Hepatocyte (in vitro differentiated cells): Measurements from ENCODE around the gene ADAMTS3. TPM values are rescaled to one million over a fixed set of nuclear protein-coding genes. Genes with fewer than 3 reads are reported as not detected.

Experiments used
- DNase-seq: peaks from one replicate; pipeline ENCODE4 v3.0.0-alpha.2; 2016; ENCODE audit warnings: low spot score
- H2AFZ ChIP-seq: fragments of 200-600 bp; sonication (generic); 2 replicates; pipeline ENCODE4 v1.6.0; 2016; ENCODE audit warnings: antibody characterized with exemption, mild to moderate bottlenecking
- H3K27ac ChIP-seq: fragments of 200-600 bp; sonication (generic); 2 replicates; pipeline ENCODE4 v1.5.1; 2016; ENCODE audit warnings: mild to moderate bottlenecking
- H3K27me3 ChIP-seq: fragments of 200-600 bp; sonication (generic); 2 replicates; pipeline ENCODE4 v1.6.1; 2016
- H3K36me3 ChIP-seq: fragments of 200-600 bp; sonication (generic); replicated peaks from 2 replicates; pipeline ENCODE4 v1.5.1; 2016; ENCODE audit warnings: low read depth; ENCODE audit not compliant: insufficient read depth
- H3K4me1 ChIP-seq: fragments of 200-600 bp; sonication (generic); 2 replicates; pipeline ENCODE4 v1.5.1; 2016; ENCODE audit warnings: mild to moderate bottlenecking, moderate library complexity; ENCODE audit not compliant: insufficient read depth
- H3K4me2 ChIP-seq: fragments of 200-600 bp; sonication (generic); 2 replicates; pipeline ENCODE4 v1.6.0; 2016
- H3K4me3 ChIP-seq: fragments of 200-600 bp; sonication (generic); 2 replicates; pipeline ENCODE4 v1.5.1; 2016; ENCODE audit warnings: mild to moderate bottlenecking
- H3K79me2 ChIP-seq: fragments of 200-600 bp; sonication (generic); 2 replicates; pipeline ENCODE4 v1.6.0; 2017; ENCODE audit warnings: mild to moderate bottlenecking
- H3K9me2 ChIP-seq: fragments of 200-600 bp; sonication (generic); replicated peaks from 2 replicates; pipeline ENCODE4 v1.6.0; 2017; ENCODE audit warnings: mild to moderate bottlenecking; ENCODE audit not compliant: insufficient read depth
- H3K9me3 ChIP-seq: fragments of 200-600 bp; sonication (generic); 2 replicates; pipeline ENCODE4 v1.5.1; 2016; ENCODE audit warnings: low read depth, mild to moderate bottlenecking
- H4K20me1 ChIP-seq: fragments of 200-600 bp; sonication (generic); 2 replicates; pipeline ENCODE4 v1.6.0; 2016; ENCODE audit warnings: mild to moderate bottlenecking; ENCODE audit not compliant: insufficient read depth, poor library complexity, severe bottlenecking
- CTCF ChIP-seq: fragments of 200-600 bp; sonication (generic); IDR thresholded peaks from 2 replicates; pipeline ENCODE4 v1.5.1; 2016; ENCODE audit warnings: antibody characterized with exemption, mild to moderate bottlenecking; ENCODE audit not compliant: poor library complexity
- EZH2 ChIP-seq: fragments of 200-600 bp; sonication (generic); IDR thresholded peaks from 2 replicates; pipeline ENCODE4 v1.6.1; 2016; ENCODE audit warnings: antibody characterized with exemption, mild to moderate bottlenecking, borderline replicate concordance
- EZH2phosphoT487 ChIP-seq: fragments of 200-600 bp; sonication (generic); IDR thresholded peaks from one replicate; pipeline ENCODE4 v1.6.1; 2018; ENCODE audit warnings: antibody characterized with exemption, mild to moderate bottlenecking, low read depth, moderate library complexity; ENCODE audit not compliant: unreplicated experiment, severe bottlenecking
- WGBS: methylation state at CpG from one replicate; pipeline ENCODE4 v1.1.6; 2016; ENCODE audit warnings: low lambda C conversion rate; ENCODE audit errors: missing lambda C conversion rate; 5-methylcytosine and 5-hydroxymethylcytosine counted together
- polyA plus RNA-seq: library from polyadenylated mRNA; unstranded; fragments of >200 nt; fragmentation: Nextera tagmentation; extraction: Ambion mirVana; gene quantifications from 2 replicates; pipeline ENCODE4 v1.2.1, GENCODE V29; 2016
- total RNA-seq: library from RNA; depleted of rRNA; stranded (reverse); fragments of >200 nt; gene quantifications from 2 replicates; pipeline ENCODE4 v1.2.3, GENCODE V29; 2014

ADAMTS3 gene
- total and polyA plus RNA-seq, 2 experiments from 2014 or later = 0.59 to 5.8 TPM

- no peak overlapping the region for H2AFZ ChIP-seq
- no peak for DNase-seq
- no peaks in the 10 kb centered on the region for H4K20me1 ChIP-seq
- H3K27me3 ChIP-seq = no peaks in the 10 kb centered on the region
- H3K4me2 ChIP-seq = no peak overlapping the region
- no peak overlapping the region for H3K4me3 ChIP-seq
- H3K36me3 ChIP-seq = no peaks in the 10 kb centered on the region
- H3K4me1 ChIP-seq = no peaks in the 10 kb centered on the region
- H3K79me2 ChIP-seq = no peaks in the 10 kb centered on the region
- WGBS = 97% methylated on average over 3 of the region's 3 CpGs
- TF ChIP-seq CTCF (no peak), EZH2 (no peak), EZH2phosphoT487 (no peak)
- H3K27ac ChIP-seq = no peak overlapping the region
- H3K9me3 ChIP-seq = no peaks in the 10 kb centered on the region
- no peaks in the 10 kb centered on the region for H3K9me2 ChIP-seq
Observed at GRCh38 chr4:72280252-72280651, 288.8 kb downstream of the ADAMTS3 start.

GRCh38 chr4:72275381-72275780 lies 293.6 kb downstream of the ADAMTS3 start:
- Histone ChIP-seq H3K4me3 (no peak overlapping the region), H3K27me3 (no peaks in the 10 kb centered on the region), H2AFZ (no peak overlapping the region), H3K79me2 (no peaks in the 10 kb centered on the region), H3K4me2 (no peak overlapping the region), H3K36me3 (no peaks in the 10 kb centered on the region), H3K27ac (no peak overlapping the region), H3K9me3 (no peaks in the 10 kb centered on the region), H3K9me2 (no peaks in the 10 kb centered on the region), H4K20me1 (no peaks in the 10 kb centered on the region), H3K4me1 (no peaks in the 10 kb centered on the region)
- TF ChIP-seq EZH2phosphoT487 (no peak), CTCF (no peak), EZH2 (no peak)
- WGBS = 53% methylated on average over 1 of the region's 1 CpG
- DNase-seq = no peak

GRCh38 chr4:72274251-72274650 lies 294.8 kb downstream of the ADAMTS3 start:
- H3K27ac ChIP-seq = no peak overlapping the region
- no peaks in the 10 kb centered on the region for H3K4me1 ChIP-seq
- no peak for DNase-seq
- H3K9me2 ChIP-seq = no peaks in the 10 kb centered on the region
- H4K20me1 ChIP-seq = no peaks in the 10 kb centered on the region
- no peaks in the 10 kb centered on the region for H3K9me3 ChIP-seq
- TF ChIP-seq CTCF (no peak), EZH2 (no peak), EZH2phosphoT487 (no peak)
- H3K79me2 ChIP-seq = no peaks in the 10 kb centered on the region
- no peak overlapping the region for H2AFZ ChIP-seq
- no peak overlapping the region for H3K4me3 ChIP-seq
- WGBS = 83% methylated on average over 3 of the region's 3 CpGs
- H3K36me3 ChIP-seq = no peaks in the 10 kb centered on the region
- no peak overlapping the region for H3K4me2 ChIP-seq
- no peaks in the 10 kb centered on the region for H3K27me3 ChIP-seq

- H3K79me2 ChIP-seq = no peaks in the 10 kb centered on the region
- no peak for DNase-seq
- TF ChIP-seq EZH2phosphoT487 (no peak), EZH2 (no peak), CTCF (no peak)
- WGBS = 92% methylated on average over 1 of the region's 1 CpG
- H3K9me2 ChIP-seq = no peaks in the 10 kb centered on the region
- no peak overlapping the region for H3K27ac ChIP-seq
- no peaks in the 10 kb centered on the region for H4K20me1 ChIP-seq
- H3K36me3 ChIP-seq = no peaks in the 10 kb centered on the region
- no peaks in the 10 kb centered on the region for H3K4me1 ChIP-seq
- H3K4me3 ChIP-seq = no peak overlapping the region
- no peaks in the 10 kb centered on the region for H3K27me3 ChIP-seq
- no peak overlapping the region for H3K4me2 ChIP-seq
- no peak overlapping the region for H2AFZ ChIP-seq
- no peaks in the 10 kb centered on the region for H3K9me3 ChIP-seq
Observed at GRCh38 chr4:72255269-72255668, 313.8 kb downstream of the ADAMTS3 start.
